Endodermal cell (in vitro differentiated cells): Measurements from ENCODE around the gene ELMO3. TPM values are rescaled to one million over a fixed set of nuclear protein-coding genes. Genes with fewer than 3 reads are reported as not detected.
A peak's percentile ranks its signal among the peaks of the same experiment; 100 is the strongest.

Experiments used
- DNase-seq: peaks from one replicate; pipeline ENCODE4 v3.0.0-alpha.2; 2017
- H3K27ac ChIP-seq: 2 replicates; pipeline ENCODE4 v1.5.1; 2013; ENCODE audit warnings: mild to moderate bottlenecking, low read depth, low read length, moderate library complexity
- H3K27me3 ChIP-seq: 2 replicates; pipeline ENCODE4 v1.6.1; 2013; ENCODE audit warnings: mild to moderate bottlenecking, low read length, moderate library complexity; ENCODE audit not compliant: insufficient read depth, control insufficient read depth, poor library complexity, severe bottlenecking
- H3K36me3 ChIP-seq: 2 replicates; pipeline ENCODE4 v1.7.0; 2013; ENCODE audit warnings: mild to moderate bottlenecking, low read length, moderate library complexity; ENCODE audit not compliant: control insufficient read depth, insufficient read depth
- H3K4me1 ChIP-seq: one replicate; pipeline ENCODE4 v1.7.0; 2013; ENCODE audit warnings: low read length; ENCODE audit not compliant: control insufficient read depth, insufficient read depth
- H3K4me3 ChIP-seq: 2 replicates; pipeline ENCODE4 v1.5.1; 2013; ENCODE audit warnings: mild to moderate bottlenecking, low read length, moderate library complexity
- H3K9ac ChIP-seq: 2 replicates; pipeline ENCODE4 v1.6.1; 2013; ENCODE audit warnings: mild to moderate bottlenecking, low read length, moderate library complexity; ENCODE audit not compliant: poor library complexity, severe bottlenecking; ENCODE audit errors: extremely low read depth
- H3K9me3 ChIP-seq: 2 replicates; pipeline ENCODE4 v1.6.1; 2013; ENCODE audit warnings: mild to moderate bottlenecking, low read length, moderate library complexity; ENCODE audit not compliant: control insufficient read depth
- H3K27ac Mint-ChIP-seq: 2 replicates; pipeline ENCODE4 v1.8.0; 2020; ENCODE audit warnings: mixed read lengths
- H3K27me3 Mint-ChIP-seq: 2 replicates; pipeline ENCODE4 v1.8.0; 2021; ENCODE audit warnings: mild to moderate bottlenecking, mixed read lengths; ENCODE audit not compliant: insufficient read depth
- H3K36me3 Mint-ChIP-seq: 2 replicates; pipeline ENCODE4 v1.8.0; 2020; ENCODE audit warnings: low read depth, mixed read lengths
- H3K4me1 Mint-ChIP-seq: 2 replicates; pipeline ENCODE4 v1.8.0; 2020; ENCODE audit warnings: mixed read lengths
- H3K4me3 Mint-ChIP-seq: 2 replicates; pipeline ENCODE4 v1.8.0; 2020; ENCODE audit warnings: mild to moderate bottlenecking, moderate library complexity, mixed read lengths
- H3K9me3 Mint-ChIP-seq: 2 replicates; pipeline ENCODE4 v1.8.0; 2020; ENCODE audit warnings: mild to moderate bottlenecking, mixed read lengths
- WGBS, 2 experiments: methylation state at CpG; one replicate each; pipeline versions ENCODE4 v1.1.5 to v1.1.7; 2013; ENCODE audit warnings: missing lambda C conversion rate in 2 of 2, mixed read lengths in 1 of 2; ENCODE audit not compliant: insufficient coverage in 1 of 2, insufficient read length in 1 of 2; 5-methylcytosine and 5-hydroxymethylcytosine counted together
- total RNA-seq, 2 donors: library from RNA; stranded (reverse); fragmentation: NEBNext Ultra II Directional in 1 of 2; extraction: Animal tissue kit (Norgen Biotek cat#: 25700) in 1 of 2; gene quantifications; 2 replicates in 1 of 2; 3 replicates in 1 of 2; pipeline ENCODE4 v1.2.1, GENCODE V29; 2021
- TF ChIP-seq, protein P1 (sequence below): fragments of 200-600 bp; sonication (generic); conservative IDR thresholded peaks from 2 replicates; pipeline ENCODE4 v1.5.0; 2021; ENCODE audit warnings: antibody characterized with exemption, mild to moderate bottlenecking

The ELMO3 gene
- total RNA-seq, 2 donors from 2014 or later = 5.6 to 6.4 TPM

DNA sequence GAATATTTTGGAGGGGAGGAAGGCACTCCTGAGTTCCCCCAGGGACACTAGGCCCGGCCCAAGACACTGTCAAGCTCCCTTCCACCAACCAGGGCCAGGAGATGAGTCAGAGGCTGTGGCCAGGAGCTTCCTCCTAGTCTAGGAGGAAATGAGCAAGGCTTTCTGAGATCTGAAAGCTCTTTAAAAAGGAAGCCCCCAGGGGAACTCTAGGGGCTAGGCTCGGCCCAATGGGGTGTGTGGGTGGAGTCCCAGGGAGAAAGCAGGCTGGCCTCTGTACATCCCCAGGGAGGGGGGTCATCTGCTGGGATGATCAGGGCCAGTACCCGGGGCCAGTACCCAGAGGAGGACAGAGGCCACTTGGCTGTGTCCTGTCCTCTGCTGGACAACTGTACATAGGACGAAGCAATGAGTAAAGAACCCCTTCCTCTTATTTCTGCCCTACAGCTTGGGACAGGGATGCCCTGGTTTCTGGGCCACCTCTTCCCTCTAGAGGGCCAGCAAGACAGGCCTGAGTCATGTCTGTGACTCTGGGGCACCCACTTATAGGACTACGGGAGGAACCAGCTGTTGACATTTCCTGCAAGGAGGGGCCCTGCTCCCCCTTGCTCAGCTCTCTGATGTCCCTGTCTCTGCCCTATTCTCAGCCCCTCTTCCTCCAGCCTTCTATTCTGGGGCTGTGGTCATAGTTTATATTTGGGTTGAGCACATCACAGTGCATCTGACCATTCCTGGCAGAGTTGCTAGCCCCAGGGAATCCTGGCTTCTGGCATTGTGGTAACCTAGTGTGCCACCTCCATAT lies 45.7 kb downstream of the ELMO3 start:
- no peak overlapping the region for H3K9ac ChIP-seq
- H3K27ac Mint-ChIP-seq = peak overlapping the region; percentile 96

DNA sequence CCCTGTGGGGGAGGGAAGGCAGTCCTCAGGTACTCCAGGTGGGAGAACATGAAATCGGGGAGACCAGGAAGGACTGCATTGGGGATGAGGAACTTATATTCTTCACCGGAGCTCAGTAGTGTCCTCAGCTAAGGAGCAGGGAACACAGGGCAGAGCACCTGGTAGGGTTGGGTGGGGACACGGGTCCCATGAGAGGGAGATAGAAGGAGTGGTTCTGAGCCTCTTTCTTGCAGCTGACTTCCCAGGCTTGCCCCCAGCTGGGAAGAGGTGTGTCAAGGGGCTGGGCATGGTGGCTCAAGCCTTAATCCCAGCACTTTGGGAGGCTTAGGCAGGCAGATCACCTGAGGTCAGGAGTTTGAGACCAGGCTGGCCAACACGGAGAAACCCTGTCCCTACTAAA lies 46.3 kb downstream of the ELMO3 start:
- H3K4me1 ChIP-seq = peaks cover 28% of the 10 kb centered on the region
- Mint-ChIP-seq H3K9me3 (no peaks in the 10 kb centered on the region), H3K27me3 (peaks cover 21% of the 10 kb centered on the region), H3K27ac (peak overlapping the region; percentile 96), H3K4me1 (peaks cover 32% of the 10 kb centered on the region), H3K36me3 (no peaks in the 10 kb centered on the region), H3K4me3 (peak overlapping the region; percentile 86)
- 83% methylated on average over 1 to 4 of the region's 4 CpGs for WGBS, 2 experiments
- H3K36me3 ChIP-seq = peaks cover 45% of the 10 kb centered on the region
- no peaks in the 10 kb centered on the region for H3K9me3 ChIP-seq
- no peak overlapping the region for H3K27ac ChIP-seq
- peak overlapping the region; percentile 89 for H3K4me3 ChIP-seq
- H3K9ac ChIP-seq = no peak overlapping the region
- TF ChIP-seq, protein P1, sequence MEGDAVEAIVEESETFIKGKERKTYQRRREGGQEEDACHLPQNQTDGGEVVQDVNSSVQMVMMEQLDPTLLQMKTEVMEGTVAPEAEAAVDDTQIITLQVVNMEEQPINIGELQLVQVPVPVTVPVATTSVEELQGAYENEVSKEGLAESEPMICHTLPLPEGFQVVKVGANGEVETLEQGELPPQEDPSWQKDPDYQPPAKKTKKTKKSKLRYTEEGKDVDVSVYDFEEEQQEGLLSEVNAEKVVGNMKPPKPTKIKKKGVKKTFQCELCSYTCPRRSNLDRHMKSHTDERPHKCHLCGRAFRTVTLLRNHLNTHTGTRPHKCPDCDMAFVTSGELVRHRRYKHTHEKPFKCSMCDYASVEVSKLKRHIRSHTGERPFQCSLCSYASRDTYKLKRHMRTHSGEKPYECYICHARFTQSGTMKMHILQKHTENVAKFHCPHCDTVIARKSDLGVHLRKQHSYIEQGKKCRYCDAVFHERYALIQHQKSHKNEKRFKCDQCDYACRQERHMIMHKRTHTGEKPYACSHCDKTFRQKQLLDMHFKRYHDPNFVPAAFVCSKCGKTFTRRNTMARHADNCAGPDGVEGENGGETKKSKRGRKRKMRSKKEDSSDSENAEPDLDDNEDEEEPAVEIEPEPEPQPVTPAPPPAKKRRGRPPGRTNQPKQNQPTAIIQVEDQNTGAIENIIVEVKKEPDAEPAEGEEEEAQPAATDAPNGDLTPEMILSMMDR = no peak
- H3K27me3 ChIP-seq = no peaks in the 10 kb centered on the region
- DNase-seq = no peak

More for the DNA sequence above, 45.7 kb downstream of the ELMO3 start:
- Histone ChIP-seq H3K4me3 (peak overlapping the region; percentile 89), H3K27me3 (no peaks in the 10 kb centered on the region), H3K27ac (no peak overlapping the region), H3K9me3 (no peaks in the 10 kb centered on the region), H3K36me3 (peaks cover 50% of the 10 kb centered on the region), H3K4me1 (peaks cover 25% of the 10 kb centered on the region)
- WGBS, 2 experiments = 83 to 88% methylated on average over 3 to 5 of the region's 5 CpGs
- Mint-ChIP-seq H3K4me1 (peaks cover 26% of the 10 kb centered on the region), H3K9me3 (no peaks in the 10 kb centered on the region), H3K36me3 (peaks cover 3% of the 10 kb centered on the region), H3K27me3 (peaks cover 15% of the 10 kb centered on the region), H3K4me3 (peak overlapping the region; percentile 86)
- DNase-seq = no peak
- TF ChIP-seq, protein P1 = no peak

DNA sequence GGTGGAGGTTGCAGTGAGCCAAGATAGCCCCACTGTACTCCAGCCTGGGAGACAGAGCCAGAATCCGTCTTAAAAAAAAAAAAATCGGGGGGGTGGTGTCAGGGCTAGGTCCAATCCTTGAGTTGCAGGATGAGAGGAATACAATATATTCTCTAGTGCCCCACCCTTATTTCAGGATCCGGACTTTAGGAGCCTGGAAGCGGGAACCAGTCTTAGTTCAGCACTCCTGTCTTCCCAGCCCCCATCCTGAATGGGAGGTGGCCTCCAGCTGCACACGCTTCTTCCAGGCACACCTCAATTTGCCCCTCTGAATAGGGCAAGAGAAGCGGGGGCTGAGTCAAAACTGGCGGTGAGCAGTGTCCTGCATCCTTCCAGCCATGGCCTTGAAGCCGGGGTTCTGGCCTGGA lies 46.7 kb downstream of the ELMO3 start:
- H3K27me3 ChIP-seq = no peaks in the 10 kb centered on the region
- peaks cover 26% of the 10 kb centered on the region for H3K27me3 Mint-ChIP-seq
- H3K4me3 ChIP-seq = peak overlapping the region; percentile 89
- H3K36me3 ChIP-seq = peaks cover 40% of the 10 kb centered on the region
- WGBS, 2 experiments = 26 to 35% methylated on average over 2 to 8 of the region's 8 CpGs
- no peaks in the 10 kb centered on the region for H3K9me3 Mint-ChIP-seq
- TF ChIP-seq, protein P1 = no peak
- no peaks in the 10 kb centered on the region for H3K9me3 ChIP-seq
- H3K4me1 Mint-ChIP-seq = peaks cover 32% of the 10 kb centered on the region
- H3K9ac ChIP-seq = peak overlapping the region; percentile 80
- H3K4me3 Mint-ChIP-seq = peak overlapping the region; percentile 86
- H3K4me1 ChIP-seq = peaks cover 28% of the 10 kb centered on the region
- no peaks in the 10 kb centered on the region for H3K36me3 Mint-ChIP-seq
- H3K27ac Mint-ChIP-seq = peak overlapping the region; percentile 96
- peak overlapping the region; percentile 82 for H3K27ac ChIP-seq
- DNase-seq = no peak
